ENCODE results near the gene RAD51B.

DNA sequence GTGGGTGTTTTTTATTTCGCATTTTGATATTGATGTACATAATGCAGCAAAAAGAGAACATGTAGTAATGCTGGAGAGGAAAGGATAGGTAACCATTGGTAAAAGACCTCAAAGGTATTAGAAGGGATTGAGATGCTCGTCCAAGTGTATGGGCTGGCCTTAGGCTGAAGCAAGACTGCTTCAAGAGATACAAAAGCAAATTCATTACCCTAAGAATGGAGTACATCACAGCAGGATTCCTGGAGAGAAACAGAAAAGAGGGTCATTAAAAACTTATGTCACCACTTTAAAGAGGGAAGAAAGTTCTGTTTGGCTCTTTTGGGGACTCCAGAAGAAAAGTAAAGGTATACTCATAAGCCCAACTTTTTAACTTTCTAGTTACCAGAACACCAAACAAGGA lies 552.8 kb downstream of the RAD51B start:
- TF ChIP-seq TCF7 (IDR thresholded peaks at IDR 0.05; ENCODE audit: low read depth) (no peak), PBX2 (CRISPR knock-in tag; IDR thresholded peaks at IDR 0.05) (no peak), CREB1 (IDR thresholded peaks at IDR 0.05) (no peak), CREB1 (CRISPR knock-in tag; IDR thresholded peaks at IDR 0.05) (no peak), TAF1 (CRISPR knock-in tag; IDR thresholded peaks at IDR 0.05) (no peak), NFE2L1 (CRISPR knock-in tag; IDR thresholded peaks at IDR 0.05; ENCODE audit: borderline replicate concordance) (no peak)

Data from HepG2 (cell line).